T follicular helper cell (primary cell): ENCODE measurements around the gene MLLT10.

ENCODE experiments used
- DNase-seq: peaks from one replicate; pipeline ENCODE4 v3.0.0-alpha.2; 2020; ENCODE audit warnings: low read depth

Gene MLLT10

GRCh38 chr10:21769041-21769440, 235.0 kb downstream of the MLLT10 start:
- no peak for DNase-seq

GRCh38 chr10:21771219-21771618, 237.2 kb downstream of the MLLT10 start:
- no peak for DNase-seq

- DNase-seq, result no peak
These were observed 242.9 kb downstream of the MLLT10 start for GRCh38 chr10:21776883-21777282.

- DNase-seq, result no peak
These were observed 257.2 kb downstream of the MLLT10 start for GRCh38 chr10:21791276-21791675.
